Neural progenitor cell (in vitro differentiated cells): Measurements from ENCODE around the gene GASK1A.

Experiments used
- CTCF ChIP-seq: fragments of 200-600 bp; sonication (generic); IDR thresholded peaks from 2 replicates; pipeline ENCODE4 v1.5.1; 2017; ENCODE audit warnings: antibody characterized with exemption, mild to moderate bottlenecking
- EZH2 ChIP-seq: fragments of 200-600 bp; sonication (generic); IDR thresholded peaks from 2 replicates; pipeline ENCODE4 v1.6.1; 2017; ENCODE audit warnings: antibody characterized with exemption, mild to moderate bottlenecking, moderate library complexity

- TF ChIP-seq CTCF (no peak), EZH2 (no peak)
Observed at GRCh38 chr3:42934910-42935309, 44.2 kb upstream of the GASK1A start.
